ENCODE data around the gene RET.

Gene RET

GRCh38 chr10:43177595-43177994 lies 100.7 kb downstream of the RET start:
- DNase-seq: no peak

Measured in NCI-H1092 treated with DMSO at 0.1 percent for 48 hours (cell line).